ENCODE measurements around the gene CARS2.

CARS2 gene

DNA sequence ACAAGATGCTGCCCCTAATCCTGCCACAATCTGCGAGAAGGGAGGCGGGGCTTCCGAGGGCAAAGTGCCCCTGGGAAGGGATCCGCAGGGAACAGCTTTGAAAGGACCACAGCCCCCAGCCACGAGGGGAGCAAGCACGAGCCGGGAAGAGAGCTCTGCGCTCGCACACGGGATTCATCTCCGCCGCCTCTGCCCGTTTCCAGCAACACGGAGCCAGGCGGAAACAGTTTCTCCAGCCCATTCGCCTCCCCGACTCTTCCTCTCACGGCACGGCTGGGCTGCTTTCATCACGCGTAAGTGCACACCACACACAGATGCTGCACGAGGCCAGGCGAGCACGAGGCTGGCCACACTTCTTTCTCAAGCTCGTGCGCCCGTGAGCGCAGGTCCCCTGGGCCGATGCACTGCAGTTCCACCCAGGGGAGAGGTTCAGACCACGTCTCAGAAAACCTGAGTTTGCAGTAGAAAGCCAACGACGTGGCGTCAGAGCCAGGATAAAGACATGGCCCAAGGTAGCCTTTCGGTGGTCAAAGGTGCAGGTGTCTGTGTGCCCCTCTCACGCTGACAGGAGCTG, 57.0 kb downstream of the CARS2 start:
- Histone ChIP-seq H3K9ac (ENCODE audit: insufficient read length) (no peak overlapping the region), H3K27ac (no peak overlapping the region), H3K4me3 (no peak overlapping the region), H3K9me3 (ENCODE audit: low read depth, low read length) (no peaks in the 10 kb centered on the region), H3K36me3 (ENCODE audit: insufficient read depth, low read length) (no peaks in the 10 kb centered on the region; the same call in 1 of the 2 replicates)
- no peak for TF ChIP-seq FOXP2 (optimal IDR thresholded peaks at IDR 0.05; ENCODE audit: control extremely low read depth, extremely low read length, insufficient read depth)
- no peak for TF ChIP-seq EZH2 (IDR thresholded peaks at IDR 0.05)
- TF ChIP-seq POLR2AphosphoS5 (IDR thresholded peaks at IDR 0.05; ENCODE audit: borderline replicate concordance, low read depth, low read length), result no peak
- no peak for DNase-seq (ENCODE audit: low read depth, low spot score)

DNA sequence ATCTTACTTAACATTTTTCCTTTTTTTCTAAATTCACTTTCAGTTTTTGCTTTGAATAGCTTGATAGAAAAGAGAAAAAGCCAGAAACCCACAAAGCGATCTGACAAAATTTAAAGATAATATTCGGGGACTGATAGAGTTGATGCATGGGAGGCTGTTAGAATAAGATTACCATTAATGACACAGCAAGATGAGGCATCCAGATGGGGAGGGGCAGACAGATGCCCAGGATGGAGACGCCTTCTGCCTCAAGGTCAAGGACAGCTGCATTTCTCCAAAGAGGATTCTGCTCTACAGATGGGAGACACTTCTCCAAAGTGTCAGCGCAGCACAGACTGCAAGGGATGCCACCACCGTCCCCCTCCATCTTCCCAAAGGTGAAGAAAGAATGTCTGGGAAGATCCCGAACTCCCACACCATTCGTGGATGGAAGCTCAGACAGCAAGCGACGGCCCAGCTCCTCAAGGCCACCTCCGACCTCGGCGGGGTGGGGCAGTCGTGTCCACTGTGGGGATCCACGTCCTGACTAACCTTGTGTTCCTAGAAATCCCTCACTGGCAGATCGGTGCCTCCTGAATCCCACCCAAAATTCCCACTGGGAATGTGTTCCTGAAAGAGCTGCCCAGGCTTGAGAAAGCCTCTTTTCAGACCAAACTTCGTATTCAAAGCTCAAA, 57.6 kb downstream of the CARS2 start:
- no peak overlapping the region for H3K9ac ChIP-seq (ENCODE audit: insufficient read length)
- peak overlapping the region; percentile 61; the same call in 1 of the 2 replicates for H3K27ac ChIP-seq
- no peak for DNase-seq (ENCODE audit: low read depth, low spot score)
- TF ChIP-seq EZH2 (IDR thresholded peaks at IDR 0.05) (no peak), FOXP2 (optimal IDR thresholded peaks at IDR 0.05; ENCODE audit: control extremely low read depth, extremely low read length, insufficient read depth) (no peak)
- no peaks in the 10 kb centered on the region for H3K9me3 ChIP-seq (ENCODE audit: low read depth, low read length)
- H3K36me3 ChIP-seq (ENCODE audit: insufficient read depth, low read length), result no peaks in the 10 kb centered on the region; the same call in 1 of the 2 replicates
- H3K4me3 ChIP-seq, result no peak overlapping the region

DNA sequence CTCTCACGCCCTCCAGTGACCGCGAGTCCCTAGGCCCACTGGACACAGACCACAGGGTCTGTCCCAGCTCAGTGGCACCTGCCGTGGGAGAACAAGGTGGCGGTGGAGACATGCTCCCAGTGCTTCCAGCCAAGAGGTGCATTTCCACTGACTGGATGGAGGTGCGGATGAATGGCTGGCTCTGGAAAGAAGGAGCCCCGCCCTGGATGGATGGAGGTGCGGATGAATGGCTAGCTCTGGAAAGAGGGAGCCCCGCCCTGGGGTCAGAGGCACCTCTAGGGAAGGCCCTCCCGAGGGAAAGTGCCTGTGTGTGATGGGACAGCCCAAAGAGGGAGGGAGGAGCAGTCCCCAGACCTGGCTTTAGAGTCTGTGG, 58.6 kb downstream of the CARS2 start:
- H3K36me3 ChIP-seq (ENCODE audit: insufficient read depth, low read length), result peaks cover 7% of the 10 kb centered on the region
- H3K9ac ChIP-seq (ENCODE audit: insufficient read length), result no peak overlapping the region

DNA sequence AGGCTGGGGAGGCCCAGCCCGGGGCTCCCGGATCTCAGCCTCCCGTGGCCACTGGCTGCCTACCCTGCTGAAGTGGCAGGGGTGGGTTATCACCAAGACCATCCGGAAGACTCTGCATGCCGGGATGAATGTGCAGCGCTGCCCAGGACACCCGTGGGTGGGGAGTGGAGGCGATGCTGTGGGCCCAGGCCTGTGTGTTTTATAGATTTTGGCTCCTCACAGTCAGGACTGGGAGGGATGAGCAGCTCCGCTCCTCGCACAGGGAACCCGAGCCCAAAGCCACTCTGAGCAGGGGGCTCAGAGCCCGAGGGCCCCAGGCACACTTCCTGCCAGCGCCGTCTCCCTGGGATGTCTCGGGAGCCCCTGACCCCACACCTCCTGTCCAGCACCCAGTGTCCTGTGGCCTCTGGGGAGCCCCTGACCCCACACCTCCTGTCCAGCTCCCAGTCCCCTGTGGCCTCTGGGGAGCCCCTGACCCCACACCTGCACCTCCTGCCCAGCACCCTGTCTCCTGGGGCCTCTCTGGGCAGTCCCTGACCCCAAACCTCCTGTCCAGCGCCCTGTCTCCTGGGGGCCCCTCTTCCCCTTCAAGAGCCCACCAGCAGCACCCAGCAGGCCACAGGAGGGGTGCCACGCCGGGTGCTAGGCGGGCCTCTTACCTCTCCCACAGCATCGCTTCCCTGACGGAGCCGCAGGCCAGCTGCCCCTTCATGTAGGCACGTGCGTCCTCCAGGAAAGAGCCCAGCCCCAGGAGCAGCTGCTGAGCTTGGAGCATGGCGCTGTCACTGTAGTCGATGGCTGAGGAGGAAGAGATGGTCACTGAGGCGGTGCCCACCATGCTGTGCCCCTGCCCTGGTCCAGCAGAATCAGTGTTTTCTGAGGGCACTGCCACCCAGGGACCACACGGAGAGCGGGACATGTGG, 59.2 kb downstream of the CARS2 start:
- Histone ChIP-seq H3K4me3 (no peak overlapping the region), H3K9me3 (ENCODE audit: low read depth, low read length) (no peaks in the 10 kb centered on the region), H3K9ac (ENCODE audit: insufficient read length) (no peak overlapping the region), H3K27ac (no peak overlapping the region), H3K36me3 (ENCODE audit: insufficient read depth, low read length) (peaks cover 7% of the 10 kb centered on the region)
- TF ChIP-seq POLR2AphosphoS5 (IDR thresholded peaks at IDR 0.05; ENCODE audit: borderline replicate concordance, low read depth, low read length) (no peak), EZH2 (IDR thresholded peaks at IDR 0.05) (no peak), FOXP2 (optimal IDR thresholded peaks at IDR 0.05; ENCODE audit: control extremely low read depth, extremely low read length, insufficient read depth) (no peak)
- DNase-seq (ENCODE audit: low read depth, low spot score), result no peak

More for the DNA sequence above, 58.6 kb downstream of the CARS2 start:
- Histone ChIP-seq H3K4me3 (no peak overlapping the region), H3K9me3 (ENCODE audit: low read depth, low read length) (no peaks in the 10 kb centered on the region), H3K27ac (no peak overlapping the region)
- TF ChIP-seq POLR2AphosphoS5 (IDR thresholded peaks at IDR 0.05; ENCODE audit: borderline replicate concordance, low read depth, low read length) (no peak), FOXP2 (optimal IDR thresholded peaks at IDR 0.05; ENCODE audit: control extremely low read depth, extremely low read length, insufficient read depth) (no peak), EZH2 (IDR thresholded peaks at IDR 0.05) (no peak)
- DNase-seq (ENCODE audit: low read depth, low spot score), result no peak

DNA sequence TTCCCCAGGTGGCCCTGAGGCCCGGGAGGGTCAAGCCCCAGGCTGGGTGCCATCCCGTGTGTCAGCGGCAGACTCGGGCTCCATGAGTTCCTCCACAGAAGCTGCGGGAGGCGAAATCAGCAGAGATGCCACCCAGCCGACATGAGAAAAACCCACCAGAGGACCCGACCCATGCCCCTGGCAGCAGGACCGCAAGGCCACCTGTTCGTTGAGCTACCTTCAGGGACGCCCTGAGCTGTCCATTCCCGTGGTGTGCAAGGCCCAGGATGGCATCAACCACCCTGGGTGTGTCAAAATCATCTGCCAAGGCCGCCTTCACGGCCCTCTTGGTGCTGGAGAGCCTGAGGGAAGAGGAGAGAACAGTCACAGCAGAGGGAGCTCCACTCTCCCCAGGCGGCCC, 60.2 kb downstream of the CARS2 start:
- DNase-seq (ENCODE audit: low read depth, low spot score), result no peak
- TF ChIP-seq FOXP2 (optimal IDR thresholded peaks at IDR 0.05; ENCODE audit: control extremely low read depth, extremely low read length, insufficient read depth) (no peak), POLR2AphosphoS5 (IDR thresholded peaks at IDR 0.05; ENCODE audit: borderline replicate concordance, low read depth, low read length) (no peak), EZH2 (IDR thresholded peaks at IDR 0.05) (no peak)
- peaks cover 7% of the 10 kb centered on the region for H3K36me3 ChIP-seq (ENCODE audit: insufficient read depth, low read length)
- no peak overlapping the region for H3K4me3 ChIP-seq
- H3K9me3 ChIP-seq (ENCODE audit: low read depth, low read length), result no peaks in the 10 kb centered on the region
- H3K27ac ChIP-seq, result no peak overlapping the region
- no peak overlapping the region for H3K9ac ChIP-seq (ENCODE audit: insufficient read length)

DNA sequence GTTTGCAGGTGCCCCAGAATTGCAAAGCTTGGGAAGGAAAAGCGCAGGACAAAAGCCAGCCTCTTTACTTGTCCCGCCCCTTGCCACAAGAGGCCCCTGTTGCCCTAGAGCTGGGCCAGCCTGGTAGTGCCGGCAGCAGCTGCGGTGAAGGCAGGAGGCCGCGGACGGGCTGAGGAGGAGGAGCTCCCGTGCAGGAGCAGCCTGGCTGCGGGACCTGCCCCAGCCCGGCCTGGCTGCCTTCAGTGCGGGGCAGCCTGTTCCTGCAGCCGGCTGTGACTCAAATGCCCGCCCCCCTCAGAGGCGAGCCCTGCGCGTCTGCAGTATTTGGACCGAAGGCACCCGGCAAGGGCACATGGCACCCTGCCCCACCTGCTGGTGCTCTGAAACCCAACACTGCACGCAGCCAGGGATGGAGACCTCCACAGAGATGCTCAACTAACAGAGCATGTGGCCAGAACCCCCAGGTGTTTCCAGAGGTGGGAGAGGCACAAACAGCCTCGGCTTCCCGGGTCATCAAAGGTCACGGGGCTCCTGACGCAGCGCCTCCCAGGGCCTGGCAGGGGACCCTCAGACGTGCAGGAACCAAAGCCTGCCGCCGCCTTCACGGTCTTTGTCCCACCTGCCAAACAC, 60.9 kb downstream of the CARS2 start:
- Histone ChIP-seq H3K9me3 (ENCODE audit: low read depth, low read length) (no peaks in the 10 kb centered on the region), H3K9ac (ENCODE audit: insufficient read length) (no peak overlapping the region), H3K36me3 (ENCODE audit: insufficient read depth, low read length) (peaks cover 7% of the 10 kb centered on the region), H3K27ac (no peak overlapping the region), H3K4me3 (no peak overlapping the region)
- TF ChIP-seq FOXP2 (optimal IDR thresholded peaks at IDR 0.05; ENCODE audit: control extremely low read depth, extremely low read length, insufficient read depth), result no peak
- no peak for TF ChIP-seq EZH2 (IDR thresholded peaks at IDR 0.05)
- 0 out of 2 replicates have a peak, but pooled peaks have one; percentile 19 for TF ChIP-seq POLR2AphosphoS5 (IDR thresholded peaks at IDR 0.05; ENCODE audit: borderline replicate concordance, low read depth, low read length)
- DNase-seq (ENCODE audit: low read depth, low spot score), result no peak

DNA sequence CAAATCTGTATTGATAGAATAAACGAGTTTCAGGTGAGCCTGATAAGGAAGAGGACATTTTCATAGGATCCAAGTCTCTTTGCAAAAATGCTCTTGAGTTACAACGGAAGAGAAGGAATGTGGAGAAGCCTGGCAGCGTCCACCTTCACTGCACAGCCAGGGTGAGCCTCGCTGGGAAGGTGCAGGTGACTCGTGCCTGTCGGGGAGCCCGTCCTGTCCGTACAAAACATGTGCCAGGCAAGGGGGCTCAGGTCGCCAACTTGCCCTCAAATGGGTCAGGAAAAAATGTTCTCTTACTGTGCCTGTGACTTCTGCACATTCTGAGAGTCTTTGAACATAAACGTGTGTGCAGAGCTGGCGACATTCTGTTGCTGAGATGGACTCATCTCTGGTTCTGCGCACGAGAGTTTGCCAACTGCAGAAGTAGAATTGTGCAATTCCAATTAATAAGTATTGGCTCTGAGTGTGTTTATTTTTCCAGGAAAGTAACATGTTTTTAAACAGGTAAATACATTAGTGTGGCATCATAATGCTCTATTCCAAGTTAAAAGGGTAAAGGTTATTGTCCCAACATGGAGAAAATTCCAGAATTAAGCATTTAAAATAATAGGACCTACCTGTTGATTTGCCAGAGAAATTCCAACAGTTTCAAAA, 62.0 kb downstream of the CARS2 start:
- H3K4me3 ChIP-seq, result no peak overlapping the region
- H3K9ac ChIP-seq (ENCODE audit: insufficient read length), result no peak overlapping the region
- no peak for DNase-seq (ENCODE audit: low read depth, low spot score)
- no peak overlapping the region for H3K27ac ChIP-seq
- peaks cover 8% of the 10 kb centered on the region for H3K36me3 ChIP-seq (ENCODE audit: insufficient read depth, low read length)
- H3K9me3 ChIP-seq (ENCODE audit: low read depth, low read length), result no peaks in the 10 kb centered on the region
- no peak for TF ChIP-seq EZH2 (IDR thresholded peaks at IDR 0.05)
- no peak for TF ChIP-seq POLR2AphosphoS5 (IDR thresholded peaks at IDR 0.05; ENCODE audit: borderline replicate concordance, low read depth, low read length)
- TF ChIP-seq FOXP2 (optimal IDR thresholded peaks at IDR 0.05; ENCODE audit: control extremely low read depth, extremely low read length, insufficient read depth), result no peak

All from SK-N-MC (cell line).